Mesodermal cell (in vitro differentiated cells): ENCODE measurements around the gene PHF2.

Source experiments
- H3K27ac ChIP-seq: 2 replicates; pipeline ENCODE4 v1.7.0; 2013; ENCODE audit warnings: mild to moderate bottlenecking, low read depth, low read length, moderate library complexity; ENCODE audit not compliant: severe bottlenecking
- H3K36me3 ChIP-seq: 2 replicates; pipeline ENCODE4 v1.7.1; 2013; ENCODE audit warnings: mild to moderate bottlenecking, low read length, moderate library complexity; ENCODE audit not compliant: control insufficient read depth, insufficient read depth
- H3K4me1 ChIP-seq: one replicate; pipeline ENCODE4 v1.7.1; 2013; ENCODE audit warnings: mild to moderate bottlenecking, low read length; ENCODE audit not compliant: insufficient read depth, control insufficient read depth, poor library complexity, severe bottlenecking
- H3K4me3 ChIP-seq: 2 replicates; pipeline ENCODE4 v1.7.0; 2013; ENCODE audit warnings: low read length, control low read depth, mild to moderate bottlenecking; ENCODE audit not compliant: insufficient read depth, poor library complexity, severe bottlenecking; ENCODE audit errors: extremely low read depth
- H3K9me3 ChIP-seq: 2 replicates; pipeline ENCODE4 v1.7.1; 2013; ENCODE audit warnings: mild to moderate bottlenecking, low read length, moderate library complexity; ENCODE audit not compliant: control insufficient read depth
- WGBS, 2 experiments: methylation state at CpG; one replicate each; pipeline ENCODE4 v1.1.5; 2013; ENCODE audit warnings: missing lambda C conversion rate in 2 of 2; ENCODE audit not compliant: insufficient coverage in 2 of 2; 5-methylcytosine and 5-hydroxymethylcytosine counted together

The PHF2 gene

DNA sequence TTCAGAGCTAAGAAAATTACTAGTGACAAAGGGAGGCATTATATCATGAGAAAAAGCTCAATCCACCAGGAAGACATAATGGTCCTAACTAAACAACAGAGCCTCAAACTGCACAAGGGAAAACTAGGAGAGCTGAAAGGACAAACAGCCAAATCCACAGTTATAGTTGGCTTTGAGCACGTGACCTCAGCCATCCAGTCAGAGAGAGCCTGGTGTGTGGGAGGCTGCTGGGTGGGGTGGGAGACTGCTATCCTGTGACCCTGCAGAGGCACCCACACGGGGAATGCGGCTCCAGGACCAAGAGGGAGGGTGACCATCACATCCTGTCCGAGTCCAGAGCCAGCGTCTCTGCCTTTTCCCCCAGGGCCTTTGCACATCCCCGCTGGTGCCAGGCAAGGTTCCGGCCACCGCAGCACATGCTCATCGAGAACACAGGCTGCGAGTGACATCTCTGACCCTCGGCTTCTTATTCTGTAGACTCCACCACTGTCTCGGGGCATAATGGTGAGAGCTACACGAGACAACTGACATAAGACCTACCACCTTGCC, 145.1 kb downstream of the PHF2 start:
- Histone ChIP-seq H3K9me3 (peaks cover 2% of the 10 kb centered on the region), H3K27ac (no peak overlapping the region), H3K4me1 (no peaks in the 10 kb centered on the region), H3K4me3 (no peak overlapping the region), H3K36me3 (no peaks in the 10 kb centered on the region)
- 91 to 96% methylated on average over 12 to 13 of the region's 13 CpGs for WGBS, 2 experiments

DNA sequence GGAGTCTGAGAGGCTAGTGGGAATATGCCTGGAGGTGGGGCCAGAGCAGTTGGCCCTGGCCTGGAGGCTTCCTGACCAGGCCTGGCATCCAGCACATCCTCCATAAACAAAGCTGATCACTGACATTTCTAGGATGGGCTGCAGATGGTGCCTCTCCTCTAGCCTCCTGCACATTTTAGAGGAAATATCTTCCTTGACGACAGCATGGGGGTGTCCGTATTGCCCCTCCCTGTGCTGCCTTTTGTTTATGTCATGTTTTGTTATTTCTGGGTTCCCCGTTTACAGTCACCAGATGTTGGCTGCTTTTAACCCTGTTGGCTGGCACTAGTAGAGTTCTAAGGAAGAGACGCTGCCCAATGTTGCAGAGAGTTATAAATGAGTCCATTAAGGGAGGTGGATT, 148.5 kb downstream of the PHF2 start:
- WGBS, 2 experiments: 86 to 87% methylated on average over 4 of the region's 4 CpGs
- Histone ChIP-seq H3K4me3 (no peak overlapping the region), H3K9me3 (no peaks in the 10 kb centered on the region), H3K27ac (no peak overlapping the region), H3K36me3 (no peaks in the 10 kb centered on the region), H3K4me1 (no peaks in the 10 kb centered on the region)

DNA sequence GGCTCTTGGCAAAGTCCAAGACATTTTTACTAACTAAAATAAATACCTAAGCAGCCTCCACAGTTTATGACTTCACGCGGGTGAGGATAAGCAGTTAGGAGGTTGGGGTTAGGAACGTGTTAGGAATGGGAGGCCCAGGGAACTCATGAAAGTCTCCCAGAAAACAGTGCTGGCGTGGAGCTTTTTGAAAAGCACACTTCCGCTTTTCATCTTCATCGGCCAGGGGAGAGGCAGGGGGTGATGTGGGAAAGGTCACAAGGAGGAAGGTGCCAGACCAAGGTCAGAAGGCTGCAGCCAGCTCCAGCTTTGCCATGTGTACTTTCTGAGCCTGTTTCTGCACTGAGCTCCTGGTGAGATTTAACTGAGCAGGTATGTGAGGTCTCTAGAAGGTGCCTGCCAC, 149.0 kb downstream of the PHF2 start:
- no peaks in the 10 kb centered on the region for H3K36me3 ChIP-seq
- H3K4me1 ChIP-seq: no peaks in the 10 kb centered on the region
- 84 to 94% methylated on average over 4 to 6 of the region's 6 CpGs for WGBS, 2 experiments
- H3K4me3 ChIP-seq: no peak overlapping the region
- no peaks in the 10 kb centered on the region for H3K9me3 ChIP-seq
- H3K27ac ChIP-seq: no peak overlapping the region

DNA sequence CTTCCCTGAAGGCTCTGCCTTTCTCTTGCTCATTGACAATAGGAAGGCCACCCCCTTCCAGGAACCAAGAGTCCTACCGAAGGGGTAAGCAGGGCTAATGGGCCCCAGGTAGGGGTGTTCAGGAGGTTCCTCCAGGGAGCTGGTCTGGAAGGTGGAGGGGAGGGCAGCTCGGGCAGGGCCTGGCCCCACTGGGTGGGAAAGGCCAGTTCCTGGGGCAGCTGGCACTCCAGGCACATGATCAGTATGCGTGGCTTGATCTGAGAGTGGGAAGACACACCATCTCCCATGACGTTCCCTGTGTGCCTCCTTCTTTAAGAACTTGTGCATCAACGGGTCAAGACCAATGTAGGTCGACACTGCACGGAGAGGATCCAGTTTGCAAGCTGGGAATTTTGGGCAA, 149.8 kb downstream of the PHF2 start:
- H3K27ac ChIP-seq: no peak overlapping the region
- H3K4me1 ChIP-seq: no peaks in the 10 kb centered on the region
- peaks cover 1% of the 10 kb centered on the region for H3K9me3 ChIP-seq
- H3K4me3 ChIP-seq: no peak overlapping the region
- H3K36me3 ChIP-seq: no peaks in the 10 kb centered on the region
- WGBS, 2 experiments: 85 to 87% methylated on average over 6 of the region's 7 CpGs
